Measurements from ENCODE around the gene ENDOU.

The ENDOU gene, protein sequence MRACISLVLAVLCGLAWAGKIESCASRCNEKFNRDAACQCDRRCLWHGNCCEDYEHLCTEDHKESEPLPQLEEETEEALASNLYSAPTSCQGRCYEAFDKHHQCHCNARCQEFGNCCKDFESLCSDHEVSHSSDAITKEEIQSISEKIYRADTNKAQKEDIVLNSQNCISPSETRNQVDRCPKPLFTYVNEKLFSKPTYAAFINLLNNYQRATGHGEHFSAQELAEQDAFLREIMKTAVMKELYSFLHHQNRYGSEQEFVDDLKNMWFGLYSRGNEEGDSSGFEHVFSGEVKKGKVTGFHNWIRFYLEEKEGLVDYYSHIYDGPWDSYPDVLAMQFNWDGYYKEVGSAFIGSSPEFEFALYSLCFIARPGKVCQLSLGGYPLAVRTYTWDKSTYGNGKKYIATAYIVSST

GRCh38 chr12:47725091-47725772, at the start of gene ENDOU:
TSS of gene ENDOU (minus strand) at chr12:47725490. CDS start at chr12:47725413, 77 bp downstream.
- no peak for DNase-seq (ENCODE audit: low read depth, low spot score)

- DNase-seq (ENCODE audit: low read depth, low spot score): no peak
These were observed 49.4 kb upstream of the ENDOU start for GRCh38 chr12:47774663-47775062.

DNA sequence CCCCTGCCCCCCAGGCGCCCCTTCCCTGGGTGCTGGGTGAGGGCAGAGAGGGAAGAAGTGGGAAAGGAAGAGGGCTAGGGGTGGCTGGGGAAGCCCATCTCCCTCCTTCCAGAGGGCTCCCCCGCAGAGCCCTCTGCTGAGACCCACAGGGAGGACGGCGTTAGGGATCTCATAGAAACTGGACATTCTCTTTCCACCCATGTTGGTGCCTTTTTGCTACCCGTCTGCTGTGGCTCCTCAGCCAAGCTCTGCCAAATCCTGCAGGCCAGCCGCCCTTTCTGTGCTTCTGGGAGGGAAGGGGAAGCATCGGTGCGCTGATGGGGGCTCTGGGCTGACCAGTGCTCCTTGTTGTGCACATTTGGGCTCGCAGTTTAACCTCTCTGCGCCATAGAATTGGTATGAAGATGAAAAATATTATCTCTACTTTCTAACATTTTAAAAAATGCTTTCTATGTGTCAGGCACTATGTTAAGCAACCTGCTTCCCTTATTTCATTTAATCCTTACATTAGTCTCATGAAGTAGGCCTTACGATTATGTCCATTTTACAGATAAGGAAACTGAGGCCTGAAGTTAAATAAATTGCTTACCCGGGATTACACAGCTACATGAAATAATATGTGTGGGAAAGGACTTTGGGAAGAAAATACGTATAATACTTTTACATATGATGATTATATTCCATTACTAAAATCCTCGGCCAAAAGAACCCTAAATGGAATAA, 48.7 kb upstream of the ENDOU start:
- DNase-seq (ENCODE audit: low read depth, low spot score): no peak

DNA sequence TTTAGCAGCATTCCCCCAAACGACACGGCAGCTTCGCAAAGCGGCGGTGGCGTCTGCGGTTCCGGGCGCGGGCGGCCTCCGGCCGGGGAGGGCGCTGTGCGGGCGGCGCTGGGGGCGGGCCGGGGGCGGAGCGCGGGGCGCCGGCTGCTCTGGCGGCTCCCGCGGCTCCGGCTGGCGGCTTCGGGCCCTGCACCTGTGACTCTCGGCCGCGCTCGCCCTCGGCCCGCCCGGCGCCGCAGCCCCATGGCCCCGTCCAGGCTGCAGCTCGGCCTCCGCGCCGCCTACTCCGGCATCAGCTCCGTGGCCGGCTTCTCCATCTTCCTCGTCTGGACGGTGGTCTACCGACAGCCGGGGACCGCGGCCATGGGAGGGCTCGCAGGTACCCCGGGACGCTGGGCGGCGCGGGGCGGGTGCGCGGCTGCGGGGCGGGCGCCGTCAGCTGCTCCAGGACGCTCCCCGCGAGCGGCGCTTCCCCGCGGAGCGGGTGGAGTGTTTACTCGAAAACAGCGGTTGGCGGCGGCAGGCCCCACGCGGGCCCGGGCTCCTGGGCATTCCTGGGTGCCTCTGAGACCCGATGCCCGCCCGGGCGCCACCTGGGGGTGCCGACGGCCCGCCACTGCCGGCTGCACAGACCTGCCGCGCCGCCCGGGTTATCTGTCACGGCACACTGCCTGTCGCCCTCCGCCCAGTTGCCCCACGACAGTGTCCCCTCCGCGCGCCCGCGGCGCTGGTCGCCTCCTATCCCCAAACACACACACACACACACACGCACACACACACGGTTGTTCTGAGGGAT, 48.0 kb upstream of the ENDOU start, which contains the start of gene SLC48A1:
Gene SLC48A1, plus strand, starts transcription at position 177 of the 796 bp plus-strand sequence. Its CDS starts 67 bp downstream, at position 244.
- DNase-seq (ENCODE audit: low read depth, low spot score): peak; percentile 35

DNA sequence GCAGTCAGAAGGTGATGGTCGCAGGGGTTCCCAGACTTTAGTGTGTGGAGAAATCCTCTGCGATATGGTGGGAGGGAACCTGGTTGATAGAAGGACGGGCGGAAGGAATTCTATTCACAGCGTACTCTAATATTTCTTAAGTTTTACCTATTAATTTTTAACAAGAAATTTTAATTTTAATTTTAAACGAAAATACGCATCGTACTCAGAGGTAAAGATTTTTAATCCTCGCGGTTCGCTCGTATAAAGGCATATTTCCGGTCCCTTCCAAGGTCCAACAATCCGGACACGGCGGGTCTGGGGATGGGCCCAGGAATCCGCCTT, 47.4 kb upstream of the ENDOU start:
- DNase-seq (ENCODE audit: low read depth, low spot score): no peak

GRCh38 chr12:47772094-47772660, 46.9 kb upstream of the ENDOU start:
- no peak for DNase-seq (ENCODE audit: low read depth, low spot score)

GRCh38 chr12:47771304-47771703, 46.0 kb upstream of the ENDOU start:
- no peak for DNase-seq (ENCODE audit: low read depth, low spot score)

DNA sequence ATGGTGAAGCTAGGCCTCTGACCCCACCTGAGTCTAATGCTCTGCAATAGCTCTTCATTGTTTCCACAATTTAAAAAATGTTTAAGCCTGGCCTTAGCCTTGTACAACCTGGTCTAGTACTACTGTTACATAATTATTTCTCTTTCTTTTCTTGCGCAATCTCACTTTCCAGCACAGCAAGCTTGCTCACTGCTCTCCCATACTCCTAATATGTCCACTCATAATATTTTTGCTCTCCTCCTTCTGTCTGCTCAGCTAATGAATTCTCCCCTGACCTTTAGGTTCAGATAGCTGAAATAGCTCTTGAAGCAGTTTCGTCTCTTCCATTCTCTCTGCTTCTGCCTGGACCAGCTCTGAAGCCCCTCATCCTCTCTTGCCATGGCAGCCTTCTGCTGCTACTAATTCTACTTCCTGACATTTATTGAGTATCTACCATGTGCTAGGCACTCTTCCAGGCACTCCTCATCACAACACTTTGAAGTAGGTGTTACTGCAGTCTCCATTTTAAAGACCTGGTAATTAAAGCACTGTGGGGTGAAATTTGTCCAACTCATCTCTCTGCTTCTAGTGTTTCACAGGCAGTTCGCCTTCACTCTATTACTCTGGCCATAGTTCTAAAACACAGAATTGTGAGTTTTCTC, 44.9 kb upstream of the ENDOU start:
- no peak for DNase-seq (ENCODE audit: low read depth, low spot score)

DNA sequence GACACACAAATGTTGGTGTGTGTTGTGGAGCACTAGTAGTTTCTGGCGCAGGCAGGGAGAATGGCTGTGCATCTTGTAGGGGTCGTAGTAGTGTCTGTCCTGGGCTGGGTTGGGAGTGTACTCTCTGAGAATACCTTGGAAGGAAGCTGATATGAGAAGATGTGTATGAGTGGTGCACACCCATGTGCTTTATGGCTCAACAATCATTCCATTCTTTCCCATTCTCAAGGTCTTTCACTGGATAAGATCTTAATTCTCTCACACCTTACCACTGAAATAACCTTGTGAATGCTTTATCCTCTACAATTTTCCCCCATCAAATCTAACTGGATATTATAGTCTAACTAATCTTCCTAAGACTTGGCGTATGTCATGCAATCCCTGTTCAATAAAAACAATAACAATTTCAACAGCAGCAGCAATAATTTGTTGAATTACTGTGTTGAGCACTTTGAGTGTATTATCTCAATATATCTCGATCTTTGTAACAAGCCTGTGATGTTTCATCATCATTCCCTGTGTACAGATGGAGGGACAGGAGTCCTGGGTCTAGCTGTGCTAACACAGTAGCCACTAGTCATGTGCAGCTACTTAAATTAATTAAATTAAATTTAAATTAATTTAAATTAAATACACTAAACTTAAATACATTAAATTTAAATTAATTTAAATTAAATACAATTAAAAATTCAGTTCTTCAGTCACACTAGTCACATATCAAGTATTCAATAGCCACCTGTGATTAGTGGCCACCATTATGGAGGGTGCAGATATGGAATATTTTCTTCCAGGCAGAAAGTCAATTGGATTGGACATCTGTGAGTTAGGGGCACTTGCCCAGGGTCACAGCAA, 44.2 kb upstream of the ENDOU start:
- no peak for DNase-seq (ENCODE audit: low read depth, low spot score)

DNA sequence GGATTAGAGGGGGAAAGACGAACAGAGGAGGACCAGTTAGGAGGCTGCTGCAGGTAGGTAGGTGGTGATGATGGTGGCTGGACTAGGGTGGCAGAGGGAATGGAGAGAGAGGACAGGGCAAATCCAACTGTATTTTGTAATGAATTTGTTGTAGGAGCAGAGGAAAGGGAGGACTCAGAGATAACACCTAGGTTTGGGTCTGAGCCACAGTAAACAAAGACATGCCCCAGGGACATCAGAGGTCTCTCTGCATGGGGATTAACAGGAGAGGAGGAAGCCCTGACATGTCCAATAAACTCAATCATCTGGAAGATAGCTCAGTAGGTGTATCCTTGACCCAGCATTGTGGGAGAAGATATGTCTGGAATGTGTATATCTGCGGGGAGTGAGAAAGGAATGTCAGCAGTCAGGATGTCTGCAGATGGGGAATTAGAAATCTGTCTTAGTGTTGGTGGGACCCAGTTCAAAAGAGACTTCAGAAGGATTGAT, 43.1 kb upstream of the ENDOU start:
- DNase-seq (ENCODE audit: low read depth, low spot score): no peak

DNA sequence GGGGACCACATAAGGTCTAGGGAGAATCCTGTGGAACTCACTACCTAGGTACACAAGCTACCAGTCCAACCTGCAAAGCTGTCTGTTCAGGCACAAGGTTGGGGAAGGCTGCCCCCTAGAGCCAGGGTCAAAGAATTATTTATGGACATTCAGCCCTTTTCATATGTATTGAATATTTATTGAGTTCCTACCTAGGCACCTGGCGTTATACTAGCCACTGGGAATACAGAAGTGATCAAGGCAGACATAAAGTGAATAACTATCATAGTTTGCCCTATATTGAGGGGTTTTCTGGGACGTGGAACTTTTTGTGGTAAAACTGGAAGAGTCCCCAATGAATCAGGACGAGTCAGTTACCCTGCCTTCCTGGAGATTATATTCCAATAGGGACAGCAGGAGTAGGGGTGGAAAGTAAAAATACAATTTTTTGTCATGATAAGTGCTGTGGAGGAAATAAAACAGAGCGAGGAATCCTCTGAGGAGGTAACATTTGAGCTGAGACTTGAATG, 42.0 kb upstream of the ENDOU start:
- peak; percentile 32 for DNase-seq (ENCODE audit: low read depth, low spot score)

GRCh38 chr12:47766502-47767215, 41.4 kb upstream of the ENDOU start:
- DNase-seq (ENCODE audit: low read depth, low spot score): no peak

GRCh38 chr12:47763481-47764346, 38.4 kb upstream of the ENDOU start:
- DNase-seq (ENCODE audit: low read depth, low spot score): no peak

GRCh38 chr12:47762850-47763465, 37.7 kb upstream of the ENDOU start:
- DNase-seq (ENCODE audit: low read depth, low spot score): no peak

- peak; percentile 42 for DNase-seq (ENCODE audit: low read depth, low spot score)
These were observed 33.8 kb upstream of the ENDOU start, which contains the start of gene RAPGEF3 for GRCh38 chr12:47758834-47759690. TSS of gene RAPGEF3 (minus strand) at chr12:47758880. CDS start at chr12:47758556, 324 bp downstream.

DNA sequence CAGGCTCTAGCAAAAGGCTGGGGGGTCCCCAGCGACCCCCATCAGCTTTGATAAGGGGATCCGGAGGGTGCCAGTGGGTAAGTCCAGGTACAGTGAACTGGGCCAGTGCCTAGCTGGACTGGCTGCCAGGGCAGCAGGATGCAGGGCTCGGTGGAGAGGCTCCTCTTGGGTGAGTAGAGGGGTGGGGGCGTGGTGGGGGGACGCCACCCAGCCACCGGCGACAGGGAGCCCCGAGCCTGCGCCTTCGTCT, 33.2 kb upstream of the ENDOU start:
- no peak for DNase-seq (ENCODE audit: low read depth, low spot score)

Measured in activated CD4-positive, CD25-positive, alpha-beta regulatory T cell treated with anti-CD3 and anti-CD28 coated beads, Interleukin-2, amount 50 U/mL, for 16 hours (primary cell).